B cell (primary cell): Measurements from ENCODE around the gene PA2G4. TPM values are rescaled to one million over a fixed set of nuclear protein-coding genes. Genes with fewer than 3 reads are reported as not detected.

Source experiments
- ATAC-seq: fragments of 200-7000 bp; cut with Tn5 transposase; one replicate; pipeline ENCODE4 v1.10.0; 2021; ENCODE audit warnings: low read depth, mild to moderate bottlenecking, moderate number of reproducible peaks, moderate library complexity
- CTCF ChIA-PET: fragments of 350-600 bp; sonication (Branson Sonifier 250); formaldehyde crosslinking; loops from one replicate; lab custom pipeline; 2021; ENCODE audit warnings: antibody characterized with exemption, inconsistent platforms; lab: Charles Lee
- POLR2A ChIA-PET: fragments of 350-600 bp; sonication (Branson Sonifier 250); formaldehyde crosslinking; loops from one replicate; lab custom pipeline; 2021; ENCODE audit warnings: antibody characterized with exemption; lab: Charles Lee
- DNase-seq: peaks from one replicate; pipeline ENCODE4 v3.0.0; 2013
- H2AFZ ChIP-seq: 2 replicates; pipeline ENCODE4 v1.6.1; 2012; ENCODE audit warnings: mild to moderate bottlenecking, low read depth, low read length; ENCODE audit not compliant: insufficient read depth, poor library complexity, severe bottlenecking
- H3K27ac ChIP-seq, 2 donors: 1 replicate in 1 of 2; 2 replicates in 1 of 2; pipeline ENCODE4 v1.5.1; 2012 to 2013; ENCODE audit warnings: low read length in 2 of 2, mild to moderate bottlenecking in 2 of 2, moderate library complexity in 1 of 2
- H3K27me3 ChIP-seq, 4 experiments: fragments of 200-600 bp in 1 of 4; sonication (generic) in 1 of 4; replicated peaks in 1 of 4; 1 replicate in 2 of 4; 2 replicates in 2 of 4; pipeline versions ENCODE4 v1.6.1 to v1.7.0; 2013 to 2016; ENCODE audit warnings: low read length in 3 of 4, mild to moderate bottlenecking in 2 of 4, mixed read lengths in 1 of 4, moderate library complexity in 1 of 4; ENCODE audit not compliant: insufficient read depth in 4 of 4, control insufficient read depth in 3 of 4; ENCODE audit errors: control extremely low read depth in 1 of 4
- H3K36me3 ChIP-seq, 2 experiments: replicated peaks in 1 of 2; 1 replicate in 1 of 2; 2 replicates in 1 of 2; pipeline versions ENCODE4 v1.6.1 to v1.7.1; 2013; ENCODE audit warnings: low read length in 1 of 2; ENCODE audit not compliant: insufficient read depth in 2 of 2, control insufficient read depth in 1 of 2; ENCODE audit errors: control extremely low read depth in 1 of 2, extremely low read depth in 1 of 2
- H3K4me1 ChIP-seq, 2 donors: fragments of 200-600 bp in 1 of 2; sonication (generic) in 1 of 2; 1 replicate in 1 of 2; 2 replicates in 1 of 2; pipeline versions ENCODE4 v1.5.1 to v1.6.1; 2013 to 2017; ENCODE audit warnings: low read length in 2 of 2; ENCODE audit not compliant: control insufficient read depth in 2 of 2, insufficient read depth in 2 of 2
- H3K4me2 ChIP-seq: replicated peaks from 2 replicates; pipeline ENCODE3; 2012; ENCODE audit warnings: mild to moderate bottlenecking, low read depth, low read length; ENCODE audit not compliant: poor library complexity, severe bottlenecking
- H3K4me3 ChIP-seq, 5 experiments: fragments of 200-600 bp in 1 of 5; sonication (generic) in 1 of 5; 1 replicate in 3 of 5; 2 replicates in 2 of 5; pipeline versions ENCODE4 v1.5.1 to v1.7.0; 2011 to 2016; ENCODE audit warnings: low read length in 4 of 5, mild to moderate bottlenecking in 4 of 5, low read depth in 2 of 5, control low read depth in 1 of 5, moderate library complexity in 1 of 5; ENCODE audit not compliant: insufficient read depth in 1 of 5; ENCODE audit errors: control extremely low read depth in 1 of 5, extremely low read depth in 1 of 5
- H3K79me2 ChIP-seq: fragments of 200-600 bp; sonication (generic); one replicate; pipeline ENCODE4 v1.6.0; 2016; ENCODE audit warnings: low read length; ENCODE audit not compliant: control insufficient read depth, insufficient read depth
- H3K9ac ChIP-seq: fragments of 200-600 bp; sonication (generic); 2 replicates; pipeline ENCODE4 v1.6.1; 2017; ENCODE audit warnings: mild to moderate bottlenecking, low read length, moderate library complexity
- H3K9me3 ChIP-seq, 3 donors: one replicate each; pipeline versions ENCODE4 v1.6.1 to v1.7.1; 2013; ENCODE audit warnings: low read length in 2 of 3; ENCODE audit not compliant: control insufficient read depth in 2 of 3, insufficient read depth in 1 of 3; ENCODE audit errors: control extremely low read depth in 1 of 3
- H4K20me1 ChIP-seq: 2 replicates; pipeline ENCODE4 v1.6.0; 2012; ENCODE audit warnings: mild to moderate bottlenecking, low read length; ENCODE audit not compliant: insufficient read depth, control insufficient read depth, poor library complexity, severe bottlenecking
- H3K27ac Mint-ChIP-seq: one replicate; pipeline ENCODE4 v1.8.0; 2021; ENCODE audit warnings: mixed read lengths
- H3K27me3 Mint-ChIP-seq: one replicate; pipeline ENCODE4 v1.8.0; 2021; ENCODE audit warnings: mixed read lengths
- H3K4me1 Mint-ChIP-seq: one replicate; pipeline ENCODE4 v1.8.0; 2021; ENCODE audit warnings: mixed read lengths
- H3K4me3 Mint-ChIP-seq: one replicate; pipeline ENCODE4 v1.8.0; 2021; ENCODE audit warnings: mixed read lengths
- H3K9me3 Mint-ChIP-seq: one replicate; pipeline ENCODE4 v1.8.0; 2022; ENCODE audit warnings: mixed read lengths; ENCODE audit not compliant: insufficient read depth
- EZH2 ChIP-seq: IDR thresholded peaks from 2 replicates; pipeline ENCODE4 v1.6.1; 2012; ENCODE audit warnings: borderline replicate concordance, low read depth, mild to moderate bottlenecking, moderate library complexity, low read length; ENCODE audit not compliant: insufficient read depth, poor library complexity, severe bottlenecking
- WGBS: methylation state at CpG from one replicate; pipeline ENCODE4 v1.1.5; 2013; ENCODE audit warnings: missing lambda C conversion rate; ENCODE audit not compliant: insufficient coverage; 5-methylcytosine and 5-hydroxymethylcytosine counted together
- intact Hi-C: fragments of 100-400 bp; cut with micrococcal nuclease; formaldehyde crosslinking; loops from one replicate; pipeline ENCODE4 v1.10.0; 2022
- polyA plus RNA-seq: library from polyadenylated mRNA; depleted of rRNA; stranded (reverse); fragments of >200 nt; gene quantifications from 2 replicates; pipeline ENCODE4 v1.2.3, GENCODE V29; 2012
- total RNA-seq, 2 donors: library from RNA; stranded (reverse); fragments of 120-200 nt in 1 of 2; gene quantifications; 1 replicate in 1 of 2; 2 replicates in 1 of 2; pipeline versions ENCODE4 v1.2.3 to v1.2.4, GENCODE V29; 2013 to 2022
- TF ChIP-seq, protein P1 (sequence below): fragments of 200-600 bp; IDR thresholded peaks from one replicate; pipeline ENCODE4 v1.8.0; 2022; ENCODE audit warnings: antibody characterized with exemption, mild to moderate bottlenecking

PA2G4 gene
- total and polyA plus RNA-seq, 2 donors (not counting 1 experiment from before 2014, with no cell fraction given), result 56.7 to 77.3 TPM

GRCh38 chr12:56086096-56086495 is 18.3 kb upstream of the PA2G4 start:
- H3K4me1 ChIP-seq, result peaks cover 0 to 2% of the 10 kb centered on the region in 2 donors
- Mint-ChIP-seq H3K9me3 (no peaks in the 10 kb centered on the region), H3K27ac (no peak overlapping the region), H3K4me1 (peaks cover under 1% of the 10 kb centered on the region), H3K4me3 (no peak overlapping the region), H3K27me3 (peaks cover 22% of the 10 kb centered on the region)
- H3K9ac ChIP-seq, result no peak overlapping the region
- peaks cover 0 to 21% (median 6%) of the 10 kb centered on the region in 4 experiments for H3K27me3 ChIP-seq
- WGBS, result no CpG with 5 or more reads among the region's 3 CpGs
- H3K9me3 ChIP-seq, result peaks cover 0 to 4% (median 0%) of the 10 kb centered on the region in 3 donors
- no peaks in the 10 kb centered on the region for H3K36me3 ChIP-seq
- H3K4me2 ChIP-seq, result no peak overlapping the region
- no peak overlapping the region for H3K4me3 ChIP-seq
- CTCF ChIA-PET, result no interaction called here
- ATAC-seq (no peak), DNase-seq (no peak)
- POLR2A ChIA-PET, result interaction anchor here (0.6 to 1.1 kb wide), 5 partner anchors 8 to 1759 kb away, joined by 4 to 12 read pairs (median 6); no protein-coding TSS in a partner anchor
- H2AFZ ChIP-seq, result no peak overlapping the region
- H4K20me1 ChIP-seq, result no peaks in the 10 kb centered on the region
- no peaks in the 10 kb centered on the region for H3K79me2 ChIP-seq
- H3K27ac ChIP-seq, result no peak overlapping the region
- intact Hi-C loops, result no loop called here
- no peak for TF ChIP-seq EZH2
- TF ChIP-seq, protein P1, sequence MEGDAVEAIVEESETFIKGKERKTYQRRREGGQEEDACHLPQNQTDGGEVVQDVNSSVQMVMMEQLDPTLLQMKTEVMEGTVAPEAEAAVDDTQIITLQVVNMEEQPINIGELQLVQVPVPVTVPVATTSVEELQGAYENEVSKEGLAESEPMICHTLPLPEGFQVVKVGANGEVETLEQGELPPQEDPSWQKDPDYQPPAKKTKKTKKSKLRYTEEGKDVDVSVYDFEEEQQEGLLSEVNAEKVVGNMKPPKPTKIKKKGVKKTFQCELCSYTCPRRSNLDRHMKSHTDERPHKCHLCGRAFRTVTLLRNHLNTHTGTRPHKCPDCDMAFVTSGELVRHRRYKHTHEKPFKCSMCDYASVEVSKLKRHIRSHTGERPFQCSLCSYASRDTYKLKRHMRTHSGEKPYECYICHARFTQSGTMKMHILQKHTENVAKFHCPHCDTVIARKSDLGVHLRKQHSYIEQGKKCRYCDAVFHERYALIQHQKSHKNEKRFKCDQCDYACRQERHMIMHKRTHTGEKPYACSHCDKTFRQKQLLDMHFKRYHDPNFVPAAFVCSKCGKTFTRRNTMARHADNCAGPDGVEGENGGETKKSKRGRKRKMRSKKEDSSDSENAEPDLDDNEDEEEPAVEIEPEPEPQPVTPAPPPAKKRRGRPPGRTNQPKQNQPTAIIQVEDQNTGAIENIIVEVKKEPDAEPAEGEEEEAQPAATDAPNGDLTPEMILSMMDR, result no peak

GRCh38 chr12:56086608-56087007 is 17.8 kb upstream of the PA2G4 start:
- intact Hi-C loops, result no loop called here
- Histone ChIP-seq H3K4me2 (no peak overlapping the region), H3K4me3 (no peak overlapping the region), H3K9me3 (no peaks in the 10 kb centered on the region), H3K27ac (no peak overlapping the region), H2AFZ (no peak overlapping the region), H3K36me3 (no peaks in the 10 kb centered on the region), H3K4me1 (no peaks in the 10 kb centered on the region), H3K79me2 (no peaks in the 10 kb centered on the region), H3K27me3 (peaks cover 0 to 19% (median 4%) of the 10 kb centered on the region in 4 experiments), H4K20me1 (no peaks in the 10 kb centered on the region), H3K9ac (no peak overlapping the region)
- ChIA-PET CTCF (no interaction called here), POLR2A (interaction anchor here (0.7 to 1.1 kb wide), 4 partner anchors 9 to 141 kb away, joined by 5 to 12 read pairs (median 6); no protein-coding TSS in a partner anchor)
- Mint-ChIP-seq H3K4me3 (no peak overlapping the region), H3K9me3 (no peaks in the 10 kb centered on the region), H3K27me3 (peaks cover 21% of the 10 kb centered on the region), H3K4me1 (no peaks in the 10 kb centered on the region), H3K27ac (no peak overlapping the region)
- no peak for DNase-seq
- no peak for TF ChIP-seq EZH2
- TF ChIP-seq, protein P1, result no peak
- no peak for ATAC-seq
- 93% methylated on average over 2 of the region's 6 CpGs for WGBS
